Measurements from ENCODE around the gene SH3GLB1. TPM values are rescaled to one million over a fixed set of nuclear protein-coding genes. Genes with fewer than 3 reads are reported as not detected.

Gene SH3GLB1
- total and polyA plus RNA-seq, 2 of the 13 experiments (the other 11 are each of a cell fraction or from before 2014, with no cell fraction given) = 26.0 to 41.5 TPM

- TF ChIP-seq ZNF18 (CRISPR knock-in tag; IDR thresholded peaks at IDR 0.05; ENCODE audit: insufficient replicate concordance) (no peak), SP4 (CRISPR knock-in tag; IDR thresholded peaks at IDR 0.05) (no peak), ZNF670 (CRISPR knock-in tag; IDR thresholded peaks at IDR 0.05; ENCODE audit: borderline replicate concordance) (no peak), KLF12 (CRISPR knock-in tag; IDR thresholded peaks at IDR 0.05; ENCODE audit: borderline replicate concordance) (no peak), FOSL2 (CRISPR knock-in tag; IDR thresholded peaks at IDR 0.05) (peak; percentile 93), TFAP4 (IDR thresholded peaks at IDR 0.05; ENCODE audit: borderline replicate concordance, low read depth) (peak; percentile 70; the same call in 1 of the 2 replicates), NFE2 (CRISPR knock-in tag; IDR thresholded peaks at IDR 0.05) (no peak; the same call in 1 of the 2 replicates), ATF2 (CRISPR knock-in tag; IDR thresholded peaks at IDR 0.05) (peak; percentile 67; the same call in 1 of the 2 replicates), MTA3 (CRISPR knock-in tag; IDR thresholded peaks at IDR 0.05) (no peak), ZNF331 (CRISPR knock-in tag; IDR thresholded peaks at IDR 0.05) (peak; percentile 34; the same call in 1 of the 2 replicates), XRCC5 (optimal IDR thresholded peaks at IDR 0.05; ENCODE audit: low read length) (no peak), SPEN (CRISPR knock-in tag; IDR thresholded peaks at IDR 0.05; ENCODE audit: low read depth) (no peak), EP300 (IDR thresholded peaks at IDR 0.05; ENCODE audit: low read depth in 2 of 2, low read length in 2 of 2) (peak; percentile 91 to 99; a peak in 3 of 4 replicates), EP300 (CRISPR knock-in tag; IDR thresholded peaks at IDR 0.05; ENCODE audit: borderline replicate concordance) (peak; percentile 96), SALL1 (CRISPR knock-in tag; IDR thresholded peaks at IDR 0.05) (peak; percentile 42), HMG20A (CRISPR knock-in tag; IDR thresholded peaks at IDR 0.05; ENCODE audit: borderline replicate concordance) (peak; percentile 89; the same call in 1 of the 2 replicates), RBM39 (IDR thresholded peaks at IDR 0.05; ENCODE audit: low read depth, low read length, poor library complexity, severe bottlenecking) (no peak), YEATS2 (CRISPR knock-in tag; IDR thresholded peaks at IDR 0.05; ENCODE audit: borderline replicate concordance) (no peak), MTERF4 (CRISPR knock-in tag; IDR thresholded peaks at IDR 0.05) (no peak), IKZF1 (IDR thresholded peaks at IDR 0.05) (no peak), HES4 (CRISPR knock-in tag; IDR thresholded peaks at IDR 0.05; ENCODE audit: borderline replicate concordance) (no peak), BRD4 (CRISPR knock-in tag; IDR thresholded peaks at IDR 0.05) (0 out of 2 replicates have a peak, but pooled peaks have one; percentile 32), TERF1 (CRISPR knock-in tag; IDR thresholded peaks at IDR 0.05) (no peak), MYC (CRISPR knock-in tag; IDR thresholded peaks at IDR 0.05; ENCODE audit: borderline replicate concordance) (no peak)
Observed at GRCh38 chr1:86774305-86775295, 70.2 kb downstream of the SH3GLB1 start (continued).
